ENCODE measurements around the gene PRRX2.
A peak's percentile ranks its signal among the peaks of the same experiment; 100 is the strongest.

Gene PRRX2

DNA sequence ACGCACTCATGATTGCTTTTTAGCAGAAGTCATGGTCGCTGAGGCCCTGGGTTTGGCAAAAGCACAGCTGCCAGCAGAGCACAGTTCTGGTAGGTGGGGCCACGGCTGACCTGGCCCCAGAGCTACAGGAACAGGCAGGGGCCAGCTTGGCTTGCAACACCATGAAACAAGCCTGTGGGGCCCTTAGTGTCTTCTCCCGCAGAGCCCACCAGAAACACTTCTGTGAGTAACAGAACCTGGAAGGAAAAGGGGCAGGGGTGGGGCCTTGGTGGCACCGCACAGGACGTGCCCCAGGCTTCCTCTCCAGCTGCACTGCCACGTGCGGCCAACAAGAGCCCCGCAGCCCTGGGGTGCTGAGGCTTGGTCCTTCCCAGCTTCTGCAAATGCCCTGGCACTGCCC lies 28.3 kb upstream of the PRRX2 start:
- DNase-seq (ENCODE audit: low read depth): no peak
- TF ChIP-seq, protein P1, sequence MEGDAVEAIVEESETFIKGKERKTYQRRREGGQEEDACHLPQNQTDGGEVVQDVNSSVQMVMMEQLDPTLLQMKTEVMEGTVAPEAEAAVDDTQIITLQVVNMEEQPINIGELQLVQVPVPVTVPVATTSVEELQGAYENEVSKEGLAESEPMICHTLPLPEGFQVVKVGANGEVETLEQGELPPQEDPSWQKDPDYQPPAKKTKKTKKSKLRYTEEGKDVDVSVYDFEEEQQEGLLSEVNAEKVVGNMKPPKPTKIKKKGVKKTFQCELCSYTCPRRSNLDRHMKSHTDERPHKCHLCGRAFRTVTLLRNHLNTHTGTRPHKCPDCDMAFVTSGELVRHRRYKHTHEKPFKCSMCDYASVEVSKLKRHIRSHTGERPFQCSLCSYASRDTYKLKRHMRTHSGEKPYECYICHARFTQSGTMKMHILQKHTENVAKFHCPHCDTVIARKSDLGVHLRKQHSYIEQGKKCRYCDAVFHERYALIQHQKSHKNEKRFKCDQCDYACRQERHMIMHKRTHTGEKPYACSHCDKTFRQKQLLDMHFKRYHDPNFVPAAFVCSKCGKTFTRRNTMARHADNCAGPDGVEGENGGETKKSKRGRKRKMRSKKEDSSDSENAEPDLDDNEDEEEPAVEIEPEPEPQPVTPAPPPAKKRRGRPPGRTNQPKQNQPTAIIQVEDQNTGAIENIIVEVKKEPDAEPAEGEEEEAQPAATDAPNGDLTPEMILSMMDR (IDR thresholded peaks at IDR 0.05; ENCODE audit: low read depth, low read length, missing control alignments): no peak
- no peak overlapping the region for H3K4me3 ChIP-seq (ENCODE audit: low read depth, low read length)
- in situ Hi-C loops (cut with HindIII; ENCODE audit: low sequenced_read_pairs): no loop called here

DNA sequence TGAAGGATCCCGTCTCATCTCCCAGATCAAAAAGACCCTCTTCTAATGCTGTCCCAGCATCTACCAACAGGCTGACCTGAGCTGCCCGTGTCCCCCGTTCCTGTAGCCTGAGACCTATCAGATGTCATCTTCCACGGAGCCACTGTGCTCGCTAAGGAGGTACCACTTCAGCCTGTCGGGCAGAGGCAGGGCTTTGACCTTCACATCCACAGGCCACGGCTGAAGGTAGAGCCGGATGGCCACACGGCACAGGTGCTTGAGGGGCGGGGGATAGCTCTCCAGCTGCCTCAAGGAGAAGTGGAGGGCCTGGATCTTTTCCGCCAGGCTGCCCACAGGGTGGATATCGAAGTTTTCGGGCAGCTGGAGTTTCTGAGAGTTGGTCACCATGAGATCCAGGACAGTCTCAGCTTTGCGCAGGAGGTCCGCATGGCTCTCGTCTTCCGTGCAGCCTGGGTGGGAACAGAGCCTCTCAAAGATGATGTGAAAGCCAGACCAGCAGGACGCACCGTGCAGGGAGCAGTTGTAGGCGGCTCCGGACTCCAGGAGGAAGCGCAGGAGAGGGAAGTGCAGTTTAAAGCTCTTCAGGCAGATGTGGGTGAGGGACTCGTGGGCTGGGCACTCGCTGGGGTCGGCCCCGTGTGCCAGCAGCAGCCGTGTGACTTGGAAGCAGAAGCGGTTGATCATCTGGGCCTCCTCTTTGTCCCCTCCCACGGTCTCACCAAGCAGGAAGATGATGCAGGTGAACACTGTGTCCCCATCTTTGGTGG lies 27.6 kb upstream of the PRRX2 start:
- DNase-seq (ENCODE audit: low read depth): no peak
- TF ChIP-seq, protein P1 (IDR thresholded peaks at IDR 0.05; ENCODE audit: low read depth, low read length, missing control alignments): no peak
- H3K4me3 ChIP-seq (ENCODE audit: low read depth, low read length): no peak overlapping the region
- in situ Hi-C loops (cut with HindIII; ENCODE audit: low sequenced_read_pairs): no loop called here

DNA sequence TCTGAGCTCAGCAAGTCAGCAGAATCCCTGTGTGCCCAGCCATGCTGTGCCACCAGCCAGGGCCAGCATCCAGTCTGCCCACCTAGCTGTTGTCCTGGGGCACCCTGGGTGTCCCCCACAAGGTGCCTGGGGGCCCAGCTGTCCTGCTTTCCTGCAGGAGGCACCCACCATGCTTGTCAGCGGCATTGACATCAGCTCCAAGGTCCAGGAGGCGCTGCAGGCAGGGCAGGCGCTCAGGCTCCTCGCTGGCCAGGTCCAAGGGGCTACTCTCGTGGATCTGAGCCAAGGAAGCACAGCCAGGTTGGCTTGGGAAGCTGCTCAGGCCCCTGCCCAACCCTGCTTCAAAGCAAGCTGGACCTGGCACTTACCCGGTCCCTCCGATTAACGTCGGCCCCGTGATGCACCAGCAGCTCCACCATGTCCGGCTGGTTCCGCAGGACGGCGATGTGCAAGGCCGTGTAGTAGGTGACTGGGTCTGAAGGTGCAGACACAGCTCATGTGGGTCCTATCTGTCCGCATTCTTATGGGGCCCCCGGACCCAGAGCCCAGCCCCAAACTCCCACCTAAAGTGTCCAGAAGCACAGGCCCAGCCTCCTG lies 26.3 kb upstream of the PRRX2 start:
- TF ChIP-seq, protein P1 (IDR thresholded peaks at IDR 0.05; ENCODE audit: low read depth, low read length, missing control alignments): no peak
- no peak for DNase-seq (ENCODE audit: low read depth)
- no peak overlapping the region for H3K4me3 ChIP-seq (ENCODE audit: low read depth, low read length)
- in situ Hi-C loops (cut with HindIII; ENCODE audit: low sequenced_read_pairs): no loop called here

DNA sequence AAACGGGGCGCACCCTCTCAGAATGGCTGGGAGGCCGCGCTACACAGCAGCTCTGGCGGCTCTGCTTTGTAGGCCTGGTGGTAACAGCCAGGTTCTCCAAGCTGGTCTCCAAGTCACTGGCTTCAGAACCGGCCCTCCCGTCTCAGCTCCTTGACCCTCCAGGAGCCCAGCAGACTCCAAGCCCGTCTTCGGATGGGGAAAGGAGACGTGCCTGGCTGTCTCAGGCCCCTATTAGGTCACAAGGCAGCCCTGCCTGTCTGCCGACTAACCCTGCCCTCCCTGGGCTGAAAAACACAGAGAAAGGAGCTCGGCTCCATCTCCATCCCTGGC lies 25.7 kb upstream of the PRRX2 start:
- in situ Hi-C loops (cut with HindIII; ENCODE audit: low sequenced_read_pairs): no loop called here
- no peak for DNase-seq (ENCODE audit: low read depth)
- no peak overlapping the region for H3K4me3 ChIP-seq (ENCODE audit: low read depth, low read length)
- TF ChIP-seq, protein P1 (IDR thresholded peaks at IDR 0.05; ENCODE audit: low read depth, low read length, missing control alignments): no peak

DNA sequence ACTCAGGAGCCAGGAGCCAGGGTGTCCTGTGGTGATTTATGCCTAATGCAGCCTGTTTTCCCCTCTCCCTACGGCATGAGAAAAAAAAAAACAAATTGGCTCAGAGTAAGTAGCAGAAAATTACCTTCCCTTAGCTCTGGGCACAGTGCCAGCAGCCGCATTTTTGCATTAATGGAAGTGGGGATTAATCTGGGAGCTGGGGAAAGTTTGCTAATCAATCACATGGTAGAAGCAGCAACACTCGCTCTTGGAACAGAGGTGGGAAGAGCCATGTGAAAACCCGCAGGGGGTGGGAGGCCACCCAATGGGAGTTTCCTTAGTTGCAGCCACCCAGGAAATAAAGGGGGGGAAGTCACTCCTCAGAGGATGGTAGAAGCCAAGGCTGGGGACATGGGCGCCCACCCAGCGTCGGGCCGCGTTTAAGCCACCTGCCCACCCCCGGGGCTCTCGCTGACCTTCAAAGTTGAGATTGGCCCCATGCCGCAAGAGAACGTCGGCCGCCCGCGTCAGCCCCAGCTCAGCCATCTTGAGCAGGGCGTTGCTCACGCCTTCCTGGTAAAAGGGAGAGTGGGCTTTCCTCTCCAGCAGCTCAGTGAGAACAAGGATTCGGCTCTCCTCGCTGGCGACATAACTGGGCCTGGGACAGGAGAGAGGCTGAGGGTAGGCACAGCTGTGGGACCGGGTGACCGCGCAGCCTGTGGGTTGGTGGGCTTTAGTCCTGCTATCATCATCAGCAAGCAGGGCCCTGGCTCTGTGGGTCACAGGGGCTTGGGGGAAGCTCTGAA lies 25.2 kb upstream of the PRRX2 start:
- in situ Hi-C loops (cut with HindIII; ENCODE audit: low sequenced_read_pairs): no loop called here
- TF ChIP-seq, protein P1 (IDR thresholded peaks at IDR 0.05; ENCODE audit: low read depth, low read length, missing control alignments): no peak
- DNase-seq (ENCODE audit: low read depth): peak; percentile 86
- H3K4me3 ChIP-seq (ENCODE audit: low read depth, low read length): peak overlapping the region; percentile 94

DNA sequence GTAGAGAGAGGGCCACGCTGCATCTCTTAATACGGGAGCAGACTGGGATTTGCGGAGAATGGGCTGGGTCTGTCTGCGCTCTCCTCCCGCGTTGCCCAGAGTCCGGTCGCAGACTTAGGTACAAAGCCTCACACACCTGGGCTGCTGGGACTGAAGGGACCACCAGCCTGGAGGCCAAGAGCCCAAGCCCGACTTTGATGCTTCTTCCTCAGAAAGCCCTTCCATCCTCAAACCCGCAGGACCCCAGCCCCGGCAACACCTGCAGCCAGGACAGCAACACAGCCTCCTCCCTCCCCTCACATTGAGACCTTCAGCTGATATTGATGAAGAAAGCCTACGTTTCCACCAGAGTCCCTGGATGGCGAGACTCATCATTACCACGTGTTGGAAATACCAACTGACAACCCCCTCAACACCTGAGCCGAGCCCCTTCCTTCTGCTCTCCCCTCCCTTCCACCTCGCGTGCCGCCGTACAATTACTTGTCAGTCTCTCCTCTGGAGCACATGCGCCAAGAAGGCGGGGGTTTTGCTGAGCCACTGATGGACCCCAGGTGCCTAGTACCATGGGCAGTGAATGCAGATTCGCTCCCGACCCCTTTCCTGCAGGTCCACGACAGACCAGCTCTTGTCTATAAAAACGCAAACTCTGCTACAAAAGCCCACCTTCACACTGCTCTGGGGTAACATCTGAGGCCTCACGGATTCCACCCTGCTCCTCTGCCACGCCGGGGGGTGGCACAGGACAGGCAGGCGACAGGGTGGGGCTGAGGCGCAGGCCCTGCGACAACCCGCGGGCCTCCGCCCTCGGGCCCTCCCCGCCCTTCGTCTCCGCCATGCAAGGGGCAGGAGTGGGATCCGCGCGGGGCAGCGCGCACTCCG lies 24.3 kb upstream of the PRRX2 start:
- no peak for DNase-seq (ENCODE audit: low read depth)
- in situ Hi-C loops (cut with HindIII; ENCODE audit: low sequenced_read_pairs): no loop called here
- peak overlapping the region; percentile 94 for H3K4me3 ChIP-seq (ENCODE audit: low read depth, low read length)
- TF ChIP-seq, protein P1 (IDR thresholded peaks at IDR 0.05; ENCODE audit: low read depth, low read length, missing control alignments): no peak
